Left colon (tissue), 2 donors: ENCODE data around the gene SIL1. TPM values are rescaled to one million over a fixed set of nuclear protein-coding genes. Genes with fewer than 3 reads are reported as not detected.
A peak's percentile ranks its signal among the peaks of the same experiment; 100 is the strongest.

Experiments used
- ATAC-seq: fragments of 200-7000 bp; cut with Tn5 transposase; one replicate; pipeline ENCODE4 v1.9.1; 2020; ENCODE audit warnings: mild to moderate bottlenecking, moderate library complexity
- DNase-seq, 2 donors: peaks; one replicate each; pipeline ENCODE4 v3.0.0-alpha.2; 2020
- intact Hi-C, 2 donors: fragments of 100-400 bp; cut with DNase I in 1 of 2; cut with micrococcal nuclease in 1 of 2; formaldehyde crosslinking; loops; one replicate each; pipeline versions ENCODE4 v1.11.2 to v1.14.0; 2022; cut with DNase I, micrococcal nuclease
- total RNA-seq, 2 donors: library from RNA; stranded (reverse); fragmentation: NEBNext Ultra II Directional; extraction: Animal tissue kit (Norgen Biotek cat#: 25700); gene quantifications; one replicate each; pipeline ENCODE4 v1.2.1, GENCODE V29; 2021
- donor health status: DM: no; HTN: no; CAD: no.
- donor health status: DM: yes; HTN: yes; CAD: no.

Gene SIL1
- total RNA-seq, 2 donors from 2014 or later = 29.9 to 33.0 TPM

DNA sequence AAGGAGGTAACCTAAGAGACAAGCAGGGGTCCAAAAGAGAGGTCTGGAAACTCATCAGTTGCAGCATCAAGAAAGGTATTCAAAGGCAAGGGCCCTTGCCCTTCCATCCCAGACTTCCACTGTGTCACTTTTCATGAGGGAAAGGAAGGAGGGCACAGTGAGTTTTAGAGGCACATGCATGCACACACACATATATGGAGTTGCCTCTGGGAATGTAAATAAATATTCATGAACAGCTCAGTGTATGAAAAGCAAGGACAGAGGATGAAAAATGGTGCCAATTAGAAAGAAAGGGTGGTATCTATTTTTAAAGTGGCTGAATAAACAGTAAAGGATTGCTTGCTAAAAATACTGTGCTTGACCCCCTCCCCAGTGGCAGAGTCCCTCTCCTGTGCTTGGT lies 217.7 kb downstream of the SIL1 start:
- DNase-seq = no peak
- no peak for ATAC-seq
- intact Hi-C loops = no loop called here

DNA sequence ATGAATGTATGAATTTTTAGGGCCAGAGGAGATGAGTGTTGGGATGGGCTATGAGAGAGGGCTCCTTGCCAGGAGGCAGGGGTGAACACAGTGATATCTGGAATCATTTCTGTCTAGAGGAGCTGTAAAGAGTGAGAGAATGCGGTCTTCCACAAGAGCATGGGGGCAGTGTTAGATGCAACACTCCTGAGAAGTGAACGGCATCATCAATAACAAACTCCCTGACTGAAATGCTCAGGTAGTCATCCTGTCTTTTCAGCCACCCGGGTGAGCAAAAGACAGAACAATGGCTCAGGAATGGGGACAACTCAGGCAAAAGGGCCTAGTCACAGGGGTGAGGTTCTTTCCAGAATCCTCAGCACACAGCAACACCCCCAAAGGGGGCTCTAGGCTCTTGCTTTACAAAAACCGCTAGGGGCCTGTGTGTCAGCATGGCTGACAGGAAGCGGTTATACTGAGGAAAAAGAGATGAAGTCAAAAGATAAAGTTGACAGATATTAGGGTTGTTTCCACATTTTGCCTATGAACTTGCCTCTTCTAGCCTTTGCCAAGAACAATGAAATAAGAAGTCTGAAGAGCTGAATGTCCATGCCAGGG lies 218.4 kb downstream of the SIL1 start:
- DNase-seq (no peak), ATAC-seq (no peak)
- intact Hi-C loops = no loop called here

DNA sequence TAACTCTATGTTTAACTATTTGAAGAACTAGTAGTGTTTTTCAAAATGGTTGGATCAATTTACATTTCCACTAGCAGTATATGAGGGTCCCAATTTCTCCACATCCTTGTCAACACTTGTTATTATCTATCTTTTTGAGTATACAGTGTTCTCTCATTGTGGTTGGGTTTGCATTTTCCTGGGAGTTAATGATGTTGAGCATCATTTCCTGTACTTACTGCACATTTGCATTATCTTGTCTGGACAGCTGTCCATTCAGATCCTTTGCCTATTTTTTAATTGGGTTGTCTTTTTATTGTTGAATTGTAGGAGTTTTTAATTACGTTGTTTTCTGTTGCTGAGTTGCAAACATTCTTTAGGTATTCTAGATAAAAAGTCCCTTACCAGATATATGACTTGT lies 219.6 kb downstream of the SIL1 start:
- DNase-seq (no peak), ATAC-seq (no peak)
- intact Hi-C loops = no loop called here

DNA sequence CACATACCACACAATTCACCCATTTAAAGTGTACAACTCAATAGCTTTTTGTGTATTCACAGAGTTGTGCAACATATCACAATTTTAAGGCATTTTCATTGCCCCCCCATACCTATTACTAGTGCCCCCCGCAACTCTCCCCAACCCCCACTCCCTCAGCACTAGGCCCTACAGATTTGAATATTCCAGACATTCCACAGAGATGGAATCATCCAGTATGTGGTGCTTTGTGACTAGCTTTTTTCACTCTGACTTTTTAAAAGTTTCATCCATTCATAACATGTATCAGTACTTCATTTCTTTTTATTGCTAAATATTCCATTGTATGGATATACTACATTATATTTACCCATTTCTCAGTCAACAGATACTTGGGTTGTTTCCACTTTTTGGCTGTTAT lies 220.1 kb downstream of the SIL1 start:
- ATAC-seq = no peak
- intact Hi-C loops = no loop called here

DNA sequence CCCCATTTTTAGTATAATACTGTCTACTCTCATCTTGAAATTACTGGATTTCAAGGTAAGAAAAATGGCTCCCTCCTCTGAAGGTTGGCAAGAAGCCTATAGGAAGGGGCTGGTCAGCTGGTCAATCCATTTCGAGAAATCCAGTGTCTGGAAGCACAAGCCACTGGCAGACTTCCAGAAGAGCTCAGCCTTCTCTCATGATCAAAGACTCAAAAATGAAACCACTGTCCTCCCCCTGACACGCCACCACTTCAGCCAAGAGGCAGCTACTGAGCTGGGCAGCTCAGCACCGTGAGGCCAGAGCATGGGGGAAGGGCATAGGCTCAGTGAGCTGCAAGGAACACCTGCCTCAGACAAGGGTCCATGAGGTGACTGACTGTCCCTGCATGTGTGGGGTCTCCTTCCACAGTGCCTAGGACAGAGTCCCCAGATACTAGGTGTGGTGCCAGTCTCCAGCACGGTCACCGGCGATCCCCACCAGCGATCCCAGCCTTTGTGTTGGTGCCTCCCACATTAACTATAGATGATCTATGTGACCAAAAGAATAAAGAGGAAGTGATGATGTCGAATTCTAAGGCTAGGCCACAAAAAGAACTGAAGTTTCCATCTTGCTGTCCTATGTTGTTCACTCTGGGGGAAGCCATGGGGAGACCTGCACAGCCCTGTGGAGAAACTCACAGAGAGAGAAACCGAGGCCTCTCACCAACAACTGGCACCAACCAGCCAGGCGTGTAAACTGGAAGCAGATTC lies 222.9 kb downstream of the SIL1 start:
- ATAC-seq = no peak
- intact Hi-C loops = no loop called here
- no peak for DNase-seq

More for the DNA sequence above, 220.1 kb downstream of the SIL1 start:
- no peak for DNase-seq

DNA sequence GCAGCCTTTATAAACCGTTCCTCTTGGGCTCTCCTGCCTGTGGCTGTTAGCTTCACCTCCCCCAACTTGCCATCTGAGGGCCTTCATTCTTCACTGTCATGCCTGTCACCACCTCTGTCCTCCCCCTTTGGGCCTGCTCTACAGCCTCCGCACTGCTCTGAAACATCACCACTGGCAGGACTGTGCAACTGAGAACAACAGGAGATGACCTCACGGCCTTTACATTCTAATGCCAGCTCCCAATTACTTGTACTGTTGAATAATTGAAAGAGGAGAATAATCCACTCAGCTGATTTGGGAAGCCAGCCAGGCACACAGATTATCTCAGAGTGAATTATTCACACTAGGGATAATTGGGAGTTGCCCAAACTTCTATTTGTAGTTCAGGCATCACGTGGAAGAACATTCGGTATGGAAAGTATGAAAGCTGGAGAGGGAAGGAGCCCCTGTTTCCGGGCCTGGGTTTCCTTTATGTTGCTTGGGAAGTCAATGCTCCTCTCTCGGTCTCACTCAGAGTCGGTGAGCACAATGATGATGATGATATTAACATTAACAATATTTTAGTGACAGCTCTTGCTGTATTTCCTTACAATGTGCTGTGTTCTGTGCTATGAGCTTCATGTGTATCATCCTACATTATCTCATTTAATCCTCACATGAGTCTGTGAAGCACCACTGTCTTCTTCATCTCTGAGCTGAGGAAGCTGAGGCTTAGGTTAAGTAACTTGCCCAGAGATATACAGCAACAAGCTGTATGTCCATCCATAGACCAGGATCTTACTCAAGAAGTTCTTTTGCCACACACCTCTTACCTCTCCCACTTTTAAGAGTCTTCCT lies 223.7 kb downstream of the SIL1 start:
- intact Hi-C loops = no loop called here
- ATAC-seq = no peak
- DNase-seq = no peak

DNA sequence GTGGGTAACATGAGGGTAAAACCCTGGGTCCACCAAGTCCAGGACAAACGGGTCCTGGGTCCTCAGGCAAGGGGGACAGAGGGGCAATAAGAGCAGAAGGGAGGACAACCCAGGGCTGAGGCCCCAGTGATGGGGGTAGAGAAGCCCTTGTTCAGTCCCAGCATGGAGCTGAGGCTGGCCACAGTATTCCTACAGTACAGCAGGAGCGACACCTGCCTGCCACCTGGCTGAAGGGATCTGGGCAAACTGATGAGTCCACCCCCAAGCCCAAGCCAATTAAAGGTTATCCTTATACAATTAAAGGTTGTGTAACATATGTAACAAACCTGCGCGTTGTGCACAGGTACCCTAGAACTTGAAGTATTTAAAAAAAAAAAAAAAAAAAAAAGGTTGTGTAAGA lies 225.3 kb downstream of the SIL1 start:
- ATAC-seq (no peak), DNase-seq (no peak)
- intact Hi-C loops = no loop called here

DNA sequence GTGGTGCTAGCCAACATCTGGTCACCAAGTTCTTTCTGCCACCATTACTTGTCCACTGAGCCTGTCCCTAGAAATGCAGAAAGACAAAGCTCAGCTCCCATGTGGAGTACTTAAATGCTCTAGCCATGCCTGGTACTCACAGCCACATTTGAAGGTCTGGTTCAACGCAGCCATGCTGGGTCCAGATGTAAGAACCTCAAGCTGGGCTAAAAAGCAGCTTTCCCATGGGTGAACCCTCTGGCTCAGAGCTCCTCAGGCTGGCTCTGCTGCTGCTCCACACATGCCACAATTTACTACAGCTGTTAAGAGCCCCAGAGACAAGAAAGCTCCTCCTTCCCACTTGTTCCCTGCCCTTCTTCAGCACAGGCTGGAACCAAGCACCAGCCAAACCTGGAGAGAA lies 225.9 kb downstream of the SIL1 start:
- DNase-seq = no peak
- ATAC-seq = no peak
- intact Hi-C loops = no loop called here

DNA sequence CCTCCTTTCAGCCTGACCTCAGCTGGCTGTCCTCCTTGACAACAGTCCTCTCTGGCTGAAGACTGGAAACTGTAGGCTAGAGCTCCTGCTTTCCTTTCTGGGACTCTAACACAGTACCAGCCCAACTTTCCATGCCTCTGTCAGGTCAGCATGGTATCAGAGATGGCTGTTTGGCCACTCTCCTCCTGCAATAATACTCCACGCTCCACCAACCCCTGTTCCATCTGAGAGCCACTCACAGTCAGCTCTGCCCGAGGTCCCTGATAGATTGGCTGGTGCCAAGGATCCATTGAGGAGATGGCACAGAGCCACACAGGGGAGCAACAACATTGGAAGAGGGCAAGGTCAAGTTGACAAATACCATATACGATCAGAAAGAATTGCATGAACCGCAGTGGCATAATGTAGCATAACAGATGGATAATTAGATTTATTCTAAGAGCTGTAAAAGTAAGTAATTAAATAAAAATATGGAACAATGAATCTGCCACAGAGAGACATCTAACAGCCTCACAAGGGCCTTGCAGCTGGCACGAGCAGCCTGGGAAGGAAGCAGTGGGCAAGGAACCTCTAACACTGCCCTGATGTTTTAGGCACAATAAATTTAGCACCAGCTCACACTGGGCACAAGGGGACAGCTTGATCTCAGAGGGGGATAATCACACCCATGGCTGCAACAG lies 228.7 kb downstream of the SIL1 start:
- ATAC-seq (no peak), DNase-seq (no peak)
- intact Hi-C loops = no loop called here

DNA sequence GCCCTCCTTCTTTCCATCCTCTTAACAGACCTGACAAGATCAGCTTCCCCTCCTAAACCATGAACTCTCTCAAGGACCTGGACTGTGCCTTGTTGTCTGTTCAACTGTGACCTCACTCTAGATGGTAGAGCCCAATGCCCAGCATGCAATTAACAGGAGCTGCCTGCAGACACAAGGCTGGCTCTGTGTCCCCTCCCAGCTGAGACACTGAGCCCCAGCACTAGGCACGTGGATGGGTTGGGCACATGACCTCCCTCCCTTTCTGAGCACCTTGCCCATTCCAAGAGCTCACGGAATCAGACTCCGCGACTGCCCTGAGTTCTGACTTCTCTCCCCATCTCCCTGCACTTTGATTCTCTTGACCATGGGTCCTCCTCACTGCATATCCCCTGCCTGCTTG lies 229.6 kb downstream of the SIL1 start:
- ATAC-seq = no peak
- no peak for DNase-seq
- intact Hi-C loops = no loop called here

DNA sequence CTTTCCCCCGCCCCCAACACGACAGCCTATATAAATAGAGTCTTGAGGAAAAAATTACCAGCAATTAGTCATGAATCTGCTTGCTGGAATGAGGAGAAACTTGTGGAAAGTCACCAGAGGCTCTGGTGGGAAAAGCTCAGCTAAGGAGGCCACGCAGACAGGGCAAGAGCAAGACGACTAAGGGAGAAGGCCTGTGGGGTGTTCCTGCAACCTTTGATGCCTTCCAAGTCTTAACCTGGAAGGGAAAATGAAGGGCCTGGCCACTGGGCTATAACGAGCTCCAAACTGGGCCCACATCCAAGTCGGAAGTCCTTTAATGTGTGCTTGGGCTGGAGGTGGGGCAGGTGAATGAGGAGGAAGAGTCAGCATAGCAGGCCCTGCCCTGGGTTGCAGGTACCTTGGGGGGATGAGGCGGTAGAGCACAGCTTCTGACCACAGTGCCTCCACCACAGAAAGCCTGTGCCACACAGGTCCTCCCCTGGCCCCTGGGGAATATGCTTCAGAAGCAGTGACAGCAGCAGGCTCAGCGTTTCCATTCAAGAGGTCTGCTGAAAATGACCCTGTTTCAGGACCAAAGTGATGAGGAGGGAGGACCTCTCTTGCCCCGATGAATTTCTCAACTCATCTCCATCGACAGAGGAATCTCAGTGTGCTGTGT lies 230.2 kb downstream of the SIL1 start:
- ATAC-seq (peak; percentile 90), DNase-seq (peak; percentile 88)
- intact Hi-C loops = no loop called here

DNA sequence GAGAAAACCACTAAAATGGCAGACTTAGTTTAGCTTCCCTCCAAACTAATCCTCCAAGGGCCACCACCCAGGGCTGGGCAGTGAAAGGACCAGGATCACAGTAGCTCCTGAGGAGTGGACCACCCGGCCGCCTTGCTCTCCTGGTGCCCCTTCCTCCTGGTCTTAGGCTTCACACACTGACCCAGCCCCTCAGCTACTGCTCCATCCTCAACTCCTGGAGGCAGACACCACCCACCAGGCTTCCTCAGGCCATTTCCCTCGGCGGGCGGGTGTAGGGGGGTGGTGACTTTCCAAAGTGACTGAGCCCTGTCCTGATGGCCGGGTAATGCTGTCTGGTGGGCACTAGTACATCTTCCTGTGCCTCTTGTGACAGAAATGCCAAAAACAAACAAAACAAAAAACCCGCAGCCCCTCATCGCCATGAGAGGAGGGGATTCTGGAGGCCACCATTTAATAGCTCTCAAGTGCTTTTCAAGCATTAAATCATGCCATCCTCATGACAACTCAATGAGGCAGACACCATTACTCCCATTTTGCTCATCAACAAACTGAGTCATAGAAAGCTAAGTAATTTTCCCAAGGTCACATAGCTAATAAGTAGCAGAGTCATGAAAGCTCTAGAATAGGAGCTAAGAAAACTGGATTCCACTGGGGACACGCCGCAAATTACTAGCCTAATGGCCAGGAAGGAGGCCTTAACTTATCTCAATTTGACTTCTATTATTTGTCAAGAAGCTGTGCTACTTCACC lies 231.8 kb downstream of the SIL1 start:
- no peak for DNase-seq
- no peak for ATAC-seq
- intact Hi-C loops = no loop called here

DNA sequence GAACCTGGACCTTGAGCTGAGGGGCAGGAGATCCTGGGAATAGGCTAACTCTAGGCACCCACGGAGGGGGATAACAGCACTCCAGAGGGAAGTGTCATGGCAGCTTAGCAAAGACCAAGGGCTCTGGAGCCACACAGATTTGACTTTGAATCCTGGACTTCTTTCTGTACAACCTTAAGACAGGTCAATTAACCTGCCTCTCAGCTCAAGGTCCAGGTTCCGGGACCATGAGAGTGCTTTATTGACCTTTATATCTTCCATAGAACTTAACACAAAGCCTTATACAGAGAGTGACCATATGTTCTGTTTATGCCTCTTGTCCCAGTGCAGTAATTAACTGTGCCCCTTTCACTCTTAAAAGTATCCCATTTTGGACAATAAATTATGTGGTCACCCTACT lies 232.5 kb downstream of the SIL1 start:
- no peak for DNase-seq
- intact Hi-C loops = no loop called here
- ATAC-seq = peak; percentile 63

DNA sequence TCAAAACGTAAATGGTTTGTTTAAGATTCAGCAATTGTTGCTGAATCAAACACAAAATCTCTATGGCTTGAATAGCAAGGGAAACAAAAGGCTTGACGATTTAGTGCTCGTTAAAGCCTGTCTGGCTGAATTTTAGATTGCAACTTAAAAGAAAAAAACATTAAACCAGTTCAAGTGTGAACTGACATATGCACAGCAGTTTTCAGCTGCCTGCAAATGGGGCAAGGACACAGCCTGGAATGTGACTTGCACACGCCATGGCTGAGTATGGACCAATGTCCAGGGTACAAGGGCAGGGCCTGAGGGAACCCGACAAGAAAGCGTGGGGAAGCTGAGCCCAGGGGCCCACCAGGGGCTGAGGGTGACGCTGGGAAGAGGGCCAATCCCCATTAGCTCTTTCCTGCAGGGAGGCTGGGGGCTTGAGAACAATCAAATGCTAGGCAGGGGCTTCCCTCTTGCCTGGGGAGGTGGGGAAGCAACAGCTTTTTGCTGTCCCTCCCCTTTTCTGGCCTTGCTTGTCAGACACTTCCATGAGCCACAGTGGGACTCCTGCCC lies 233.4 kb downstream of the SIL1 start:
- no peak for ATAC-seq
- intact Hi-C loops = no loop called here
- no peak for DNase-seq

DNA sequence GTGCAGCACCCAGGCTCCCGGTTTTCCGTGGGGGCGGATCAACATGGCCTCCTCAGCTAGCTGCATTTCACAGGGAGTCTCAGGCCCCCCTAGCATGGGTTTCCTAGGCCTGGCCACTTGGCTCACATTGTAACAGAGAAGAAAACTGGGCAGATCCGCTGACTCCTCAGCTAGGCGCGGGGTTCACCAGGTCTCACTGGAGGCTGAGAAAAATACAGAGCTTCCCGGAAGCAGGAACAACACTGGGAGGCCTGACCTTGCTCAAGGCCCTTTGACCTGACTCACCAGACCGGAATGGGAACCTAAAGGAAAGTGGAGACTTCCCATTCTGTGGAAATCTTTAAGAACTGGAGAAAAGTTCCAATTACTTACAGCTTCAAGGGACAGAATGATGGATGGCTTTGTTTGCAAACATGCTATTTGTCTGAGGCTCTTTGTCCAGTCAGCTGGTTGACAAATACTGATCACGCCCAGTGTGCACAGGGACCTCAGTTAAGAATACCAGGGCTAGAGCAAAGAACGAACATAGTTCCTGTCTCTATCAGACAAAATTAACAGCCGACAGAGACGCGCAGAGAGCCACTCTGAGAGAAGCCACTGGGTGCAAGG lies 234.3 kb downstream of the SIL1 start:
- DNase-seq = no peak
- ATAC-seq = no peak
- intact Hi-C loops = no loop called here

DNA sequence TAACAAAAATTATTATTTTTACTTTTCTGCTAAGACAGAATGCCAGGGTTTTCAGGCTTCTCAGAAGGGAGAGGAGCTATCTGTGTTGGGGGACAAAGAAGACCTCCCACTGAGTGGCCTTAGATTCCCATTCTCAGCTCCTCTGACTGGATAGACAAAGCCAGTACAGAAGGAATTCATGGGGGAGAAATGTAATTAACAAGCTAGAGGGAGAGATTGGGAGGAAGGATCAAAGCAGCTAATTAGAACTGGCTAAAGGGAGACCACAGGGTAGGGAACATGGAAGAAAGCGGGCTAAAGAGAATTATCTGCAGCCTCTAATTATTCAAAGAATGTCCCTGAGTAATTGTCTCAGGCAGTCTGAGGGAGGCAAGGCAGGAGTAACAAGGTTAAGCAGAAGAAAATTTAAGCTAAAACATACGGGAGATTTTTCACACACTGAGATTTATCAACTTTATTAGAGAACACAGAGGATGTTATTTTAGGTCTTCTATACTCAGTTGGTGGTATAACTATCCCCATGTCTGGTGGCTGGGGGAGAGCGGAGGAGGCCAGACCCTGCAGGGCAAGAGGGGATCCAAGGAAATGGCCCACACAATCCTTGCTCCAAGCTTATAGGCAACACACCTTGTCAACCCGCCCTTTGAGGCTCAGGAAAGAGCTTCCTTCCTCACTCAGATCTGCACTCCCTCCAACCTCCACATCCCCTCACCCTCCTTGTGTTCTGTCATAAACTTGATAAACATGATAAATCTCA lies 235.4 kb downstream of the SIL1 start:
- ATAC-seq (no peak), DNase-seq (no peak)
- intact Hi-C loops = no loop called here

DNA sequence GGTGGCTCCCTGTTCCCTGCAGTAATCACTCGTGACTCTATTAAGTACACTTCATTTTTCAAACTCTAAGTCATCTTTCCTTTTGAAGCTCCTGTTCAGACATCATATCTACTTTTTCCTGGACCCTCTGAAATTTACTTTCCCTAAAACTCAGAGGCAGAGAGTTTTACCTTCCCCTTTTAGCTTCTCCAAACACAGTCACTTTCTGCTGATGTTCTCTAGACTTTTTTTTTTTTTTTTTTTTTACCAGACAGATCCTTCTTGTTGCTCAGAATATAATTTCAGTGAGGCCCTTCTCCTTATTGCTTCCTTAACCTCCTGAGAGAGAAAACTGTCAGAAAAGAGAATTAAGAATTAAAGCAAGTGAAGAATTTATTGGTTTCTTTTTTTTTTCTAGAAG lies 236.4 kb downstream of the SIL1 start:
- intact Hi-C loops = no loop called here
- DNase-seq (no peak), ATAC-seq (no peak)
